NCI-H526 (cell line): ENCODE results near the gene OPTC.

Experiments
- DNase-seq, 2 experiments: peaks; one replicate each; lab custom pipeline; 2025; lab: John Stamatoyannopoulos, UW

Gene OPTC

GRCh38 chr1:203491664-203492063, 2.3 kb upstream of the OPTC start:
- no peak for DNase-seq

- DNase-seq: peak; percentile 26 to 76
Measured at GRCh38 chr1:203492082-203492747, 1.7 kb upstream of the OPTC start.

GRCh38 chr1:203492748-203493130, 1.2 kb upstream of the OPTC start:
- no peak for DNase-seq

- DNase-seq: no peak
Measured at GRCh38 chr1:203495845-203496244, 1.9 kb downstream of the OPTC start.

- DNase-seq: no peak
Measured at GRCh38 chr1:203497269-203497777, 3.4 kb downstream of the OPTC start.

DNA sequence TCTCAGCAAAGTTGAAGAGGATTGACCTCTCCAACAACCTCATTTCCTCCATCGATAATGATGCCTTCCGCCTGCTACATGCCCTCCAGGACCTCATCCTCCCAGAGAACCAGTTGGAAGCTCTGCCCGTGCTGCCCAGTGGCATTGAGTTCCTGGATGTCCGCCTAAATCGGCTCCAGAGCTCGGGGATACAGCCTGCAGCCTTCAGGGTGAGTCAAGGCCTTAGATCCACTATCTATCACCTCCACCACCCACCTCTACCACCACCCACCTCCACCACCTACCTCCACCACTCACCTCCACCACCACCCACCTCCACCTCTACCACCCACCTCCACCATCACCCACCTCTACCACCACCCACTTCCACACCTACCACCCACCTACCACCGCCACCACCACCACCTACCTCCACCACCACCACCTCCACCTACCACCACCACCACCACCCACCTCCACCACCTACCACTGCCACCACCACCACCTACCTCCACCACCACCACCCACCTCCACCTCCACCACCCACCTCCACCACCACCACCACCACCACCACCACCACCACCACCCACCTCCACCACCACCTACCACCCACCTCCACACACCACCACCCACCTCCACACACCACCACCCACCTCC, 5.8 kb downstream of the OPTC start:
- no peak for DNase-seq

DNA sequence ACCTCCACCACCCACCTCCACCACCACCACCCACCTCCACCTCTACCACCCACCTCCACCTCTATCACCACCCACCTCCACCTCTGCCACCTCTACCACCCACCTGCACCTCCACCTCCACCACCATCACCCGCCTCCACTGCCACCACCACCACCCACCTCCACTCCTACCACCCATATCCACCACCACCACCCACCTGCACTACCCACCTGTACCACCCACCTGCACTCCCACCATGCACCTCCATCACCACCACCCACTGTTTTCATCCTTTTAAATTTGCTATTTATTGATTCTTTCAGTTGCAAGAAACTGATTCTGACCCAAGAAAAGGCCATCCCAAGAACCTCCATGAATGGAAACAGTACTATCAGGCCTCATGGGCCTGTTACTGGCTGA, 6.3 kb downstream of the OPTC start:
- no peak for DNase-seq

GRCh38 chr1:203503836-203504235, 9.9 kb downstream of the OPTC start:
- no peak for DNase-seq

- peak; percentile 65 to 82 for DNase-seq
Measured at GRCh38 chr1:203504400-203505250, 10.7 kb downstream of the OPTC start.

- no peak for DNase-seq
Measured at GRCh38 chr1:203505526-203506204, 11.7 kb downstream of the OPTC start.

GRCh38 chr1:203506858-203507626, 13.1 kb downstream of the OPTC start:
- no peak for DNase-seq

DNA sequence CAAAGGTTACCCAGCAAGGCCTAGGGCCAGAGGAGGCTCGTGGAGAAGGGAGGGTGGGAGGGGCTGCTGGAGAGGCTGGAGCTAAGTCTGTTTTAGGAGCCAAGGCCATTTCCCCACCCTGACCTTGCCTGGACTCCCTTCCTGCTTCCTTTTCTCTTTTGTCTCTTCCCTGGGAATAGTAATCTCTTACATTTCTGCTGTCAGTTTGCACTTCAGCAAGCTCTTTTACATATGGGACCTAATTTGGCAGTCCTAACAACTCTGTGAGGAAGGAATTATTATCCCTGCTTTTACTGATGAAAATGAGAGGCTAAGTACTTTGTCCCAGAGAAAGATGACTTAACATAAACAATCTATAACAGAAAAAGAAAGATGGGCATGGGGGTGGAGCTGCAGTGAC, 13.8 kb downstream of the OPTC start:
- peak; percentile 21 to 54 for DNase-seq

DNA sequence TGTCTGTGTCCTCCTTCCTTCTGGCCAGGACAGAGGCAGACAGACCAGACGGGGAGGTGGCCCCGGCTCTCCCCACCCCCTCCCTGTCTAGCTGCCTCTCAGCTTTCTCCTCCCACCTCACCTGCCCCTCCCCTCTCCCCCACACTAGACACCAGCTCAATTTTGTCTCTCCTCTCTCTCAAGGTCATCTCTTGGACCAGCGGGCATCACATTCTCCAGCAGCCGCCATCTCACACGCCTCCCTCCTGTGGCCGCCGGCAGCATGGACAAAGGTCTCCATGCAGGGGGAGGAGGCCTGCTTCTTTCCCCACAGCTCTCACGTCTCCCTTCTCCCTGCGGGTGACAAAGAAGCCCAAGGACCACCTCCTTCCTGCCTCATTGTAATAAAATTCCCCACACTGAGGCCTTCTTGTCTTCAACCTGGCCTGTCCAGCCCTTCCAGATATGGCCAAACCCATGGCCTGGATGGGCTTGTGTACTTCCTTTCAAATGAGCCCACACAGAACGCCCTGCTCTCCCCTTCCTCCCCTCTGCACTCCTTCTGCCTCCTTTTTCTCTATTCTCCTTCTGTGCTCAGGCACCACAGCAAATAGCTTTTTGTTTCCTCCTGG, 14.6 kb downstream of the OPTC start:
- DNase-seq: peak in 1 of 2 experiments; percentile 19

GRCh38 chr1:203509135-203509534, 15.2 kb downstream of the OPTC start:
- DNase-seq: no peak

DNA sequence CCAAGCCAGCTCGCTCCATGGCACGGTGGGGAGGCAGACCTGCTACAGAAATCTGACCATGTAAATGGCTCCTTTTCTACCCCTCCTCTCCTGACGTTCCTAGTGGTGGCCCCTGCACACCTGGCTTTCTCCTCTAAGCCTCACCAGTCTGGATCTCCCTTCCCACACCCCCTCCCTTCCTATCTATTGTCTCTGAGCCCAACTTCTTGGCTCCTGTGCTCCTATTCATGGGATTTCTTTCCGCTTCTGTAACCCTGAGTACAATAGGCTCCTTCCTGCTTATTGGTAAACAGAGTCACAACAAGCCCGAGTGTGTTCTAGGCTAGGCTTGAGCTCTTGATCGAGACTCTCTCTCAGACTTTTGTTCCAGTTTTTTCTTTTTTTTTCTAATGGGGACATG, 17.6 kb downstream of the OPTC start:
- no peak for DNase-seq

DNA sequence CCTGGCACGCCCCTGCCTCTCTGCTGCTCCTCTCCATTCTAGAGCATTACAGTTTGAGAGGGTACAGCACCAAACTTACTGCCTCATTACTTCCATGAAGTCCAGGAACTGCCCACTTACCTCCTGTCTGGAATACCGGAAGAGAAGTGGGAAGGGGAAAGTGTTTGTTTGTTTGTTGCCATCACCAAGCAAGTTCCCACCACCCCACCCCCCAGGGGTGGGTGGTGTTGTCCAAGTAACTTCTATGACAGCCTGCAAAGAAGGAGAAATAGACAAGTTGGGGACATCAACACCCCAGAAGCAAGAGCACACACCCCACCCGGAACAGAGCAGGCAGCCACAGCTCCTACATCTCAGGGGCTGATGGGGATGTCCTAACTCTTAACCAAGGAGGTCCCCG, 18.0 kb downstream of the OPTC start:
- no peak for DNase-seq

DNA sequence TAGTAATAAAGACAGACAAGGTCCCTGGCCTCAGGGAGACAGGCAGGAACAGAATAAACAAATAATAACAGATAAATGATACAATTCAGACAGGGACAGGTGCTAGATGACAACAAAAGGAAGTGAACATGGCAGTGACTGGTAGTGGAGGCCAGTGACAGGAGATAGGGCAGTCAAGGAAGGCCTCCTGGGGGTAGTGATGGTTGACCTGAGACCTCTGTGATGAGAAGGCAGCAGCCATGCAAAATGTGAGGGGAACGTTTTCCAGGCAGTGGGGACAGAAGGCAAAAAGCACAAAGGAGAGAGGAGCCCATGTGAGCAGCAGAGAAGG, 18.5 kb downstream of the OPTC start:
- DNase-seq: no peak

DNA sequence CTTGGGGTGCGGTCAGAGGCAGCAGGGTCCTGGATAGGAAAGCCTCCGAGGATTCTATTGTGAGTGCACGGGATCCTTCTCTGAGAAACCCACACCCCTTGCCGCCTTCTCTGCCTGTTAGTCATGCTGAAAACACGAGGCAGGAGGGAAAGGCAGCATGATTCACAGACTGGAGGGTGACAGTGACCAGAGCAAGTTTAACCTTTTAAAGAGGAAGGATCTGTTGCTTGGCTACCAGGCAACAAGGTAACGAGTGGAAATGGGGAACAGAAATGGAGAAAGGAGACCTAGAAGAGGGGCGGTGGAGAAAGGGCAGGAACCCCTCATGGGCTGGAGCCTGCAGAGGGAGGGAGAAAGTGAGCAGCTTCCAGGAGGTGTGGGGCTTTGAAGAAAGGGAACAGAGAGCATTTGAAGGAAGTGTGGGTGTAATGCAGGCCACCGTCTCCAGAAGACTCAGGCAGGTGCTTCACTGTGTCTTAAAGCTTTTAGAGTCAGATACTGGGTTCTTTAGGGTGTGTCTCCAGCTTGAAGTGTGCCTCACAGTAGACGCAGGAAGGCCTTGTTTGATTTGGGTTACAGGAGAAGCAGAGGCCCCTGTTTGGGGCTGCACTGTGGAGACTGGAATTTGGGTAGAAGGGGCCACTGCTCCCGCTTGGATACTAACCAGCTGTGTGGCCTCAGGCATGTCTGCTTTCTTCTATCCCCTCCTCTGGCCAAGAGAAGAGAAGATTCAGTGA, 19.1 kb downstream of the OPTC start:
- DNase-seq: no peak

- DNase-seq: no peak
Measured at GRCh38 chr1:203513585-203514031, 19.7 kb downstream of the OPTC start.

- no peak for DNase-seq
Measured at GRCh38 chr1:203516184-203516583, 22.2 kb downstream of the OPTC start.
